GM12878 (cell line): Measurements from ENCODE around the gene RAD51B. TPM values are rescaled to one million over a fixed set of nuclear protein-coding genes. Genes with fewer than 3 reads are reported as not detected.

ENCODE experiments used
- ATF7 ChIP-seq: fragments of 450-650 bp; IDR thresholded peaks from 2 replicates; pipeline ENCODE4 v1.6.1; 2016; ENCODE audit warnings: low read depth, mild to moderate bottlenecking
- BCLAF1 ChIP-seq: fragments of 450-650 bp; IDR thresholded peaks from 2 replicates; pipeline ENCODE4 v1.6.1; 2017; ENCODE audit warnings: antibody characterized with exemption, mild to moderate bottlenecking, moderate library complexity
- BHLHE40 ChIP-seq, 2 experiments: fragments of 450-650 bp in 1 of 2; IDR thresholded peaks; 2 replicates each; pipeline ENCODE4 v1.6.1; 2011 to 2017; ENCODE audit warnings: low read depth in 2 of 2, borderline replicate concordance in 1 of 2, improper control_type of control experiment in 1 of 2, low read length in 1 of 2, mild to moderate bottlenecking in 1 of 2
- CBFB ChIP-seq: IDR thresholded peaks from 2 replicates; pipeline ENCODE4 v1.6.1; 2016; ENCODE audit warnings: antibody characterized with exemption, low read depth
- CEBPB ChIP-seq, 2 experiments: fragments of 150-350 bp in 1 of 2; IDR thresholded peaks; 2 replicates each; pipeline ENCODE4 v1.6.1; 2012 to 2014; ENCODE audit warnings: low read depth in 2 of 2, low read length in 2 of 2, borderline replicate concordance in 1 of 2, inconsistent platforms in 1 of 2
- CREB1 ChIP-seq: IDR thresholded peaks from 2 replicates; pipeline ENCODE4 v1.6.1; 2012; ENCODE audit warnings: low read depth, mild to moderate bottlenecking, inconsistent platforms
- CTCF ChIP-seq, 3 experiments: IDR thresholded peaks in 2 of 3; conservative IDR thresholded peaks in 1 of 3; 2 replicates each; pipeline ENCODE4 v1.5.1; 2011; ENCODE audit warnings: low read depth in 3 of 3, low read length in 3 of 3, mild to moderate bottlenecking in 3 of 3, control low read depth in 2 of 3, moderate library complexity in 2 of 3, inconsistent platforms in 1 of 3, mixed read lengths in 1 of 3; ENCODE audit not compliant: control insufficient read depth in 2 of 3, insufficient read depth in 1 of 3; ENCODE audit errors: extremely low read depth in 1 of 3
- ELK1 ChIP-seq: IDR thresholded peaks from 2 replicates; pipeline ENCODE4 v1.6.1; 2012; ENCODE audit warnings: low read depth, low read length, improper control_type of control experiment
- FOS ChIP-seq: IDR thresholded peaks from 3 replicates; pipeline ENCODE4 v1.6.1; 2011; ENCODE audit warnings: borderline replicate concordance; ENCODE audit not compliant: insufficient read length; ENCODE audit errors: extremely low read depth
- HCFC1 ChIP-seq: fragments of 150-350 bp; IDR thresholded peaks from 2 replicates; pipeline ENCODE4 v1.6.1; 2014; ENCODE audit warnings: low read length
- HSF1 ChIP-seq: fragments of 150-350 bp; IDR thresholded peaks from 2 replicates; pipeline ENCODE4 v1.6.1; 2014; ENCODE audit warnings: mild to moderate bottlenecking, low read depth, low read length
- MEF2B ChIP-seq: fragments of 450-650 bp; IDR thresholded peaks from 2 replicates; pipeline ENCODE4 v1.6.1; 2018; ENCODE audit warnings: mild to moderate bottlenecking, moderate library complexity; ENCODE audit not compliant: partially characterized antibody, poor library complexity, severe bottlenecking
- NFYA ChIP-seq: IDR thresholded peaks from 2 replicates; pipeline ENCODE4 v1.6.1; 2011; ENCODE audit warnings: low read depth, mild to moderate bottlenecking, low read length, improper control_type of control experiment, borderline replicate concordance
- NR2C2 ChIP-seq: IDR thresholded peaks from 2 replicates; pipeline ENCODE4 v1.6.1; 2011; ENCODE audit warnings: borderline replicate concordance, low read depth; ENCODE audit not compliant: control insufficient read depth, insufficient read length
- NR2F1 ChIP-seq: fragments of 450-650 bp; conservative IDR thresholded peaks from 2 replicates; pipeline ENCODE4 v1.6.1; 2017; ENCODE audit warnings: mild to moderate bottlenecking
- NRF1 ChIP-seq: conservative IDR thresholded peaks from 2 replicates; pipeline ENCODE4 v1.6.1; 2011; ENCODE audit warnings: mild to moderate bottlenecking, low read depth, low read length, improper control_type of control experiment
- RBBP5 ChIP-seq: fragments of 200-600 bp; sonication (generic); conservative IDR thresholded peaks from 2 replicates; pipeline ENCODE4 v1.6.1; 2016
- SMAD1 ChIP-seq: fragments of 450-650 bp; IDR thresholded peaks from 2 replicates; pipeline ENCODE4 v1.6.1; 2018; ENCODE audit warnings: mild to moderate bottlenecking, low read depth; ENCODE audit not compliant: partially characterized antibody
- SPI1 ChIP-seq: IDR thresholded peaks from 2 replicates; pipeline ENCODE4 v1.6.1; 2011; ENCODE audit warnings: low read depth, mild to moderate bottlenecking, low read length, moderate library complexity, borderline replicate concordance; ENCODE audit not compliant: insufficient read depth
- TCF7 ChIP-seq: IDR thresholded peaks from 2 replicates; pipeline ENCODE4 v1.6.1; 2014; ENCODE audit warnings: antibody characterized with exemption, borderline replicate concordance
- USF2 ChIP-seq: IDR thresholded peaks from 2 replicates; pipeline ENCODE4 v1.6.1; 2011; ENCODE audit warnings: low read depth, low read length, improper control_type of control experiment, borderline replicate concordance
- ZNF217 ChIP-seq: fragments of 450-650 bp; IDR thresholded peaks from 2 replicates; pipeline ENCODE4 v1.6.1; 2017; ENCODE audit warnings: antibody characterized with exemption, mild to moderate bottlenecking
- polyA plus RNA-seq, 11 experiments: library from polyadenylated mRNA; depleted of rRNA in 4 of 11; unstranded in 6 of 11; stranded (reverse) in 5 of 11; fragments of >200 nt; fragmentation: Nextera tagmentation in 4 of 11; fragmentation: Illumina TruSeq in 1 of 11; extraction: Ambion mirVana in 4 of 11; extraction: Trizol in 1 of 11; gene quantifications; 1 replicate in 1 of 11; 2 replicates in 10 of 11; pipeline versions ENCODE4 v1.2.1 to v1.2.3, GENCODE V29; 2011 to 2016; ENCODE audit warnings: inconsistent platforms in 2 of 11, missing spikeins in 2 of 11, low read depth in 1 of 11
- total RNA-seq, 4 experiments: library from RNA; depleted of rRNA in 3 of 4; stranded (reverse); fragments of >200 nt in 3 of 4; fragmentation: Illumina TruSeq in 1 of 4; extraction: Trizol in 1 of 4; gene quantifications; 2 replicates each; pipeline versions ENCODE4 v1.2.1 to v1.2.3, GENCODE V29; 2013 to 2021

The RAD51B gene
- total and polyA plus RNA-seq, 10 of the 15 experiments (the other 5 are each of a cell fraction or from before 2014, with no cell fraction given), result 9.8 to 26.8 (median 21.3) TPM

- TF ChIP-seq NRF1 (no peak), FOS (no peak), SMAD1 (no peak), CEBPB (IDR thresholded peaks at IDR 0.05; ENCODE audit: borderline replicate concordance in 1 of 2, low read depth in 2 of 2, low read length in 2 of 2) (no peak), ELK1 (no peak), HCFC1 (no peak), USF2 (no peak), NR2C2 (no peak), MEF2B (no peak), CREB1 (no peak), TCF7 (no peak), ZNF217 (no peak), SPI1 (no peak), NR2F1 (no peak), RBBP5 (no peak), ATF7 (0 out of 2 replicates have a peak, but pooled peaks have one; percentile 26), NFYA (no peak), CBFB (no peak), HSF1 (no peak), BHLHE40 (IDR thresholded peaks at IDR 0.05; ENCODE audit: borderline replicate concordance in 1 of 2, low read depth in 2 of 2, low read length in 1 of 2) (peak in 1 of 2 experiments; percentile 7; a peak in 1 of 4 replicates), BCLAF1 (no peak), CTCF (IDR thresholded peaks at IDR 0.05 in 2 of 3, conservative IDR thresholded peaks at IDR 0.05 in 1 of 3; ENCODE audit: control insufficient read depth in 2 of 3, extremely low read depth in 1 of 3, insufficient read depth in 1 of 3, low read depth in 3 of 3, low read length in 3 of 3) (peak; percentile 55 to 79 (median 65); a peak in 5 of 6 replicates)
Measured at GRCh38 chr14:67837011-67837624, 17.5 kb downstream of the RAD51B start (continued).
